GM18520 (cell line): ENCODE measurements around the gene DUOX1.

ENCODE experiments used
- ATAC-seq: cut with Tn5 transposase; IDR thresholded peaks from one replicate; pipeline ENCODE4 v1.9.1; 2021; ENCODE audit not compliant: unreplicated experiment

DUOX1 gene

DNA sequence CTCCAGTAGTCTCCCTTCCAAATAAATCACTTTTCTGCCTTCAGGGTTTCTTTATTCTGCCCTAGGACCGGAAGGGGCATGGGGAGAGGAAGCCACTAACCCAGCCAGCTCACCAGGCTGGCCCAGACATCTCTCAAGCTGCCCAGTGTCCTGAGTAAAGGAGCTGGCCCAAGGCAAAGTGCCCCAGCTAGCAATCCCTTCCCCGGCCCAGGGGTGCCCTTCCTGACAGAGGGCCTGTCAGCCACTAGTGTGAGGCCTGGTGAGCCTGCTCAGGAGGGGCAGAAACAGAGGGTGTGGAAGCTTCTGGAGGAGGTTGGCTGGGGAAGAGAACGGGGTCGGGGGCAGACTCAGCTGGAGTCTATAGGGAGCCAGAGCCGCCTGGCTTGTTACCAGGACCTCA lies 35.7 kb downstream of the DUOX1 start:
- no peak for ATAC-seq

- ATAC-seq: peak; percentile 91
Observed at GRCh38 chr15:45166834-45167630, 37.2 kb downstream of the DUOX1 start.

- ATAC-seq: no peak
Observed at GRCh38 chr15:45167631-45168205, 37.9 kb downstream of the DUOX1 start.

- no peak for ATAC-seq
Observed at GRCh38 chr15:45168286-45168685, 38.5 kb downstream of the DUOX1 start.

- ATAC-seq: no peak
Observed at GRCh38 chr15:45168751-45169551, 39.2 kb downstream of the DUOX1 start.

GRCh38 chr15:45169608-45170480 lies 40.0 kb downstream of the DUOX1 start:
- no peak for ATAC-seq

DNA sequence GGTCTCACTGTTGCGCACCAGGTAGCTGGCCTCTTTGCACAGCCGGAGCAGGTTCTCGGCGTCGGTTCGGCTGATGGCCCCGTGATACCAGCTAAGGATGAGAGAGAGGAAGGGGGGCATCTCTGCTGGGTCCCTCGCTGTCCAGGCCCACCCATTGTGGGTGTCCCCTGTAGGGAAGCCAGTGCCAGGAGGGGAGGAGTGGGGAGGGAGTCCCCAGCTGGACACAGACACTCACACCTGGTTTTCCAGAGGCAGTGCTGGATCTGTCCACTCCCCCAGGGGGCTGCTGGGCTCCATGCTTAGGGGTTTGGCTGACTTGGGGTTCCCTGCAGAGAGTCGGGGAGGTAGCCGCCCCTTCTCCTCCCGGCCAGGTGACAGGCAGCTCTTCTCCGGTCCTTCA lies 42.1 kb downstream of the DUOX1 start:
- no peak for ATAC-seq

DNA sequence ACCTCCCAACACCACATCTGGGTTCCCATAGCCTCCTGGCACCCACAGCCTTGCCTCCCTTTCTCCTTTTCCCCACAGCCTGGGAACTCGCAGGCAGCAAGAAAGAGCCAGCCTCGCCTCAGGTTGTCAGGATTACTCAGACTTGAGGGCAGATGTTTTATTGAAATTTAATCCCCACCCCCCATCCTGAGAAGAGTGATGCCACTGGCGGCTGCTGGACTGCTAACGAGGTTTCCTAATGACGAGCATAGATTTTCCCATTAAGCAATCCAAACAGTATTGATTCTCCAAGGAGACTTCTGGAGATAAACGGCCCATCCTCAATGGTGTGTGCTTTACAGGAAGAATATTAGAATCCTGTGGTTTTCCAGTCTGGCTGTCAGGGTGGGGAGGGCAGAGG lies 44.3 kb downstream of the DUOX1 start:
- no peak for ATAC-seq

DNA sequence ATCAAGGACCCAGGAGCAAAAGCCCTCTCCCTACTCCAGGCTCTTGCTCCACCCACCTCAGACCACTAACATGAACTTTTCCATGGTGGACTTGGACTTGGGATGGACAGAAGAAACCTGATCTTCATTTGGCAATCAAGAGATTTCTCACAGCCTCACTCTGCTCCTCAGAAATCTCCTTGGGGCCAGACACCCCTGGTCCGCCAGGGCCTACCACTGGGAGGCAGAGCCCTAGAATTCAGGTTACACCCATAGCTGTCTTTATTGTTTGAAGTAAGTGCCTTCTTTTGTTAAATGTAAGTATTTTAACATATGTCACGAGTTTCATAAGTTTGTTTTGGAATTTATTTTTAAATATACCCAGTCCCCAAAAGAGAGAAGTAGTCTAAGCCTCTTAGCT lies 44.8 kb downstream of the DUOX1 start:
- ATAC-seq: no peak

DNA sequence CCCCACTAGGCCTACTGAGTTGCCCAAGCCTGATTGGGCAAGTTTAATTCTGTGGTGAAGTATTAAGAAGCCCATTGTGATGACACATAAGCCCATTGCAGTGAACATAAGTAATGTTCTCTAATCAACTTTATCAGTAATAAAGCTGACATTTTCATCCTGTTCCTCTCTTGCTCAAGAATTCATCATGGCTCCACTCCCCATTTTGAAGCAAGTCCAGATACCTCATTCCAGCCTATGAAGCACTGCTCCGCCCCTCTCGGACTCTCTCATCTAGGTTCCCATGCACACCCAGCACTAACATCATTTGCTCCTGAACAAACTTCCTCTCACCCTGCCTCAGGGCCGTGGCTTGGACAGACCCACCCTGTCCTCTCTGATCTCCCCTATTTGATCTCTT lies 47.5 kb downstream of the DUOX1 start:
- ATAC-seq: no peak

DNA sequence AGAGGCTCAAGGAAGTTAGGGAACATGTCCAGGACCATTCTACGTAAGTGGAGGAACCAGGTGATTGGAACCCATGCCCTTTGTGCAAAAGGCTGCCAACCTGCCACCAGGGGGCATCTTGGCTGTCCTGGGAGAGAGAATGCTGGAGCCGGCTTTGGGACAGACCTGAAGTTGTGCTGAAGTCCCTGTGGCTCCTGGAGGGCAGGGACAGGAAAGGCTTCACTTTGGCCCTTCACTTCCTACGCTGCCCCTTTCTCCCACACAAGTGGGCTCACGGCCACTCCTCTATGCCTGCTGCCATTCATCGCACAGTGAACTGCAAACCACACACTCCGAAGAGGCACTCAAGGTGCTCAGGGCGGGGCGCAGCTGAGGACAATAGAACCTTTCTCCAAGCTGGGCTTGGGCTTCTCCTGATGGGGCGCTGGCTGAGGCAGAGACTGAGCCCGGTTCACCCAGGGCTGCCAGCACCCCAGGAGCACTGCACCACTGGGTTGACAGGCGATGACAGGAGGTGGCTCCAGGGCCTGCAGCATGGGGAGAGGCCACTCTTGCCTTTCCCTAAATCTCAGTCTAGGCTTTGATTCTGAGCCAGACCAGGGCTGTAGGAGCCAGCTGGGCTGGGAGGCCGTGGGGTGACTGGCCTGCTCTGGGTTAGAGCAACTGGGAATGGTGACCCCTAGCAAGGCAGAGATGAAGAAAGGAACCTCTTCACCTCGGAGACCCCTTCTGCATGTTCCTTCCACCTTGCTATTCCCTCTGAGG lies 49.6 kb downstream of the DUOX1 start:
- no peak for ATAC-seq

DNA sequence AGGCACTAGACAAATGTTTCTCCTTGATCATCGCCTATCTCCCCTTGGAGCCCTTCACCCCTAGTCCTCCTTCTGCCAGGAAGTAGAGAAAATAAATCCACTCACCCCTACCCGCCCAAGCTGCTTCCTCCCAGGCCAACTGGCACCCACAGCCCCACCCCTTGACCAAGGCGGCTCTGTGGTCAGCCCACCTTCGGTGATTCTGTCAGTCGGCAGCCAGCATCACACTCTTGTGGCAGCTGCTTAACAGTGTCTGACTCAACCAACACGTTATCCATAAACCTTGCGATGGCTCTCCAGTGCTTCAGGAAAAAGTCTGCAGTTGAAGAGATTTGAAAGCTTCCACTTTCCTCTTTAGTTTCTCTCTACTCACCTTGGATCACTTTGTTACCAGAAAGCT lies 50.4 kb downstream of the DUOX1 start:
- ATAC-seq: no peak

GRCh38 chr15:45180648-45181436 lies 51.0 kb downstream of the DUOX1 start:
- no peak for ATAC-seq

- no peak for ATAC-seq
Observed at GRCh38 chr15:45181491-45182285, 51.9 kb downstream of the DUOX1 start.

- ATAC-seq: no peak
Observed at GRCh38 chr15:45182996-45183395, 53.2 kb downstream of the DUOX1 start.

- ATAC-seq: no peak
Observed at GRCh38 chr15:45183511-45183910, 53.7 kb downstream of the DUOX1 start.

GRCh38 chr15:45184562-45185041 lies 54.8 kb downstream of the DUOX1 start:
- no peak for ATAC-seq

GRCh38 chr15:45185069-45185779 lies 55.4 kb downstream of the DUOX1 start:
- no peak for ATAC-seq
